Left cardiac atrium (tissue), 4 donors: ENCODE measurements around the gene UBL4B. TPM values are rescaled to one million over a fixed set of nuclear protein-coding genes. Genes with fewer than 3 reads are reported as not detected.

ENCODE experiments used
- ATAC-seq, 2 donors: fragments of 200-7000 bp; cut with Tn5 transposase; one replicate each; pipeline ENCODE4 v1.9.1; 2020; ENCODE audit warnings: mild to moderate bottlenecking in 2 of 2, moderate library complexity in 2 of 2
- DNase-seq: peaks from one replicate; pipeline ENCODE4 v3.0.0-alpha.2; 2020
- intact Hi-C, 2 donors: fragments of 100-400 bp; cut with DNase I; formaldehyde crosslinking; loops; one replicate each; pipeline versions ENCODE4 v1.14.1 to v1.15.1; 2022 to 2023
- total RNA-seq, 2 donors: library from RNA; stranded (reverse); fragmentation: NEBNext Ultra II Directional; extraction: Animal tissue kit (Norgen Biotek cat#: 25700); gene quantifications; one replicate each; pipeline ENCODE4 v1.2.1, GENCODE V29; 2021
- donor health status: DM: no; HTN: yes; CAD: no.
- donor health status: DM: no; HTN: yes; CAD: no; lungs with severe emphysema.
- donor health status: DM: yes; HTN: yes; CAD: no.
- donor health status: Dilated cardiomyopathy.

Gene UBL4B
- total RNA-seq, 2 donors from 2014 or later = not detected

GRCh38 chr1:110144366-110144765 is 32.1 kb downstream of the UBL4B start:
- ATAC-seq = no peak
- intact Hi-C loops = no loop called here

GRCh38 chr1:110148961-110149360 is 36.7 kb downstream of the UBL4B start:
- ATAC-seq (no peak), DNase-seq (no peak)
- intact Hi-C loops = no loop called here

More at GRCh38 chr1:110144366-110144765, 32.1 kb downstream of the UBL4B start:
- no peak for DNase-seq

DNA sequence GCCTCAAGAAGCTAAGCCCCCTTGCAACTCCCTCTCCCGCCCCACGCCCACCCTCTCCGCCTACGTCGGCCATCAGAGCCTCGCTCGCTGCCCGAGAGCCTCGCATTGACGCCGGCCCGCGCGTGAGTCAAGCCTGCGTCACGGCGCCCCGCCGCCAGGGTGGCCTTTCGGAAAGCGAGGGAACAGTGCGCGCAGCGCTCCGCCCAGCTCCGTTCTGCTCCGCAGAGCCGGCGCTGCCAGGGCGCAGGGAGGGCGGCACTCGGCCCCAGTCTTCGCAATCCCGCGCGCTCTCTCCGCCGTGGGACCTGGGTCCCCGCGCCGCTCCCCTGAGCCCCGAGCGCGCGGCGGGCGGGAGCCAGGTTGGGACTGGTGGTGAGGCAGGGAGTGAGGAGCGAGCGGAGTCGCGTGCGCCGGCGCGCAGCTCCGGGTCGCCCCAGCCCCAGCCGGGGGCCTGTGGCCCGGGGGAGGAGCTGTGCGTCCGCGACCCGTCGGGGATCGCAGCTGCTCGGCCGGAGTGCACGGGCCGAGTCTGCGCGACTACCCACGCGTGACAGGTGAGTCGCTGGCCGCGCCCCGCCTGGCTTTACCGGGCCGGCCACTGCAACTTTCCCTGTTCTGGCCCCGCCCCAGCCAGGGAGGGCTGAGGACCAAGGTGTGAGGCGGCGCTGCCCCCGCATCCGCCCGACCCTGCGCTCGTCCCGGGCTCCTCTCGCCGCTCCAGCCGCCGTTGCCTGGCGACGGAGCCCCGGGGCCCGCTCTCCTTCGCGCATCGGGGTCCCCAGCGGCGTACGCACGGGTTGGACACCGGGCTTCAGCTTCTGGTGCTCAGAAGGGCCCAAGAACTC is 38.3 kb downstream of the UBL4B start, which contains the start of gene SLC6A17:
SLC6A17 (plus strand) TSS at position 165 of the 845 bp plus-strand sequence. CDS start 16,436 bp downstream, outside the sequence.
- ATAC-seq = peak; percentile 44 to 66
- intact Hi-C loops = no loop called here
- DNase-seq = peak; percentile 42

GRCh38 chr1:110151175-110151669 is 39.0 kb downstream of the UBL4B start:
- intact Hi-C loops = no loop called here
- ATAC-seq (no peak), DNase-seq (no peak)

- DNase-seq (no peak), ATAC-seq (no peak)
- intact Hi-C loops = no loop called here
These were observed 40.0 kb downstream of the UBL4B start for GRCh38 chr1:110152133-110152785.

DNA sequence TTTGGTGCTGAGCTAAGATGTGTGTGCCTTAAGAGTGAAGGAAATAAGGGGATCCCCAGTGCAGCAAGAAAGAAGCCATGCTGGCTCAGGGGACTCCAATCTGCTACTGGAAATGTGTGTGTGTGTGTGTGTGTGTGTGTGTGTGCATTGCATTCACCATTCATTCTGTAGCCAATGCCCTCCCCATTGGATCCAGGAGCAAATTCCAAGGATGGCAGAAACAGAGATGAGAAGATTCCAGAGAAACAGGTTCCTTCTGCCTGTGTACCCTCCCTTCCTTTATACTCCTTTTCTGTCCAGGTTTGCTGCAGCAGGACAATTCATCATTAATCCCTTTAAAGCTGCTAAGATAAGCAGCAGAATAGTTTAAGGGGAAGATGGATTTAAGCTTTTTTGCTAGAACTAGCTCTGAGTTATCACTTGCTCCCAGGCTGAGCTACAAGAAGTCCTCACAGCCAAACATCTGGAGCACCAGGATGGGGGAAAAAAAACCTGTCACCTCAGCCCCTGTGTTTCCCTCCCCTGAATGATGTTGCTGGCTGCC is 41.2 kb downstream of the UBL4B start:
- no peak for DNase-seq
- intact Hi-C loops = no loop called here
- no peak for ATAC-seq

- ATAC-seq (peak; percentile 83 to 84), DNase-seq (peak; percentile 70)
- intact Hi-C loops = no loop called here
These were observed 43.8 kb downstream of the UBL4B start for GRCh38 chr1:110155878-110156522.

GRCh38 chr1:110158261-110158660 is 46.0 kb downstream of the UBL4B start:
- DNase-seq (no peak), ATAC-seq (no peak)
- intact Hi-C loops = no loop called here

GRCh38 chr1:110159168-110159567 is 46.9 kb downstream of the UBL4B start:
- intact Hi-C loops = no loop called here
- ATAC-seq = no peak
- no peak for DNase-seq

DNA sequence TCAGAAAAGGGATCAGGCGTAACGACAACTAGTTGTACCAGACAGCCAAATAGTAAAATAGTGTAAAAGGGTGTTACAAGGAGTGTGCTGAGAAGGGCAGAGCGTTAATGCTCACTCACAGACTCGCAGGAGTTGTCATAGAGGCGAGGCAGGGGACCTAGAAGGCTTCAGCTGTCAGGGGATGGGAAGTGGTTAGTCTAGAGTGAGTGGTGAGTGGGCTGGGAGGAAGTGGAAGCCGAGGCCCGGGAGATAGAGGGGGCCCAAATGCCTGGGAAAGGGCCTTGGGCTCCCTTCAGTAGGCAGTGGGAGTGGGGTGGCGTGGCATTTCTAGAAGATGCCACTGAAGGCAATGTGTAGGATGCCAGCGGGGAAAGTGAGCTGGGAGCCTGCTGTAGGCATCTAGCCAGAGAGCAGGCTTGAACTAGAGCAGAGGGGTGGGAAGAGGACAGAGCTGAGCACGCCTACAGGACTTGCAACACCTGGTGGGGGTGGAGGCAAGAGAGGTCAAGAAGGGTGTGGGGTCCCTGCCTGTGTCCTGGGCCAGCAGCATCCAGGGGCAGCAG is 48.4 kb downstream of the UBL4B start:
- no peak for DNase-seq
- intact Hi-C loops = no loop called here
- no peak for ATAC-seq

GRCh38 chr1:110161165-110161564 is 48.9 kb downstream of the UBL4B start:
- ATAC-seq = no peak
- no peak for DNase-seq
- intact Hi-C loops = no loop called here

- intact Hi-C loops = no loop called here
- no peak for ATAC-seq
- no peak for DNase-seq
These were observed 49.6 kb downstream of the UBL4B start for GRCh38 chr1:110161849-110162248.

Other genes starting within 250 kb of the UBL4B start
- gene CSF1, start 201.6 kb upstream of the UBL4B start, total RNA-seq = 10 to 100 TPM; 30.8 to 44.1 TPM
- 10 to 100 TPM; 42.9 to 55.7 TPM for gene AHCYL1, start 127.7 kb upstream of the UBL4B start, total RNA-seq
- 10 to 100 TPM; 18.2 to 19.0 TPM for gene STRIP1, start 77.8 kb upstream of the UBL4B start, total RNA-seq
- not detected for gene ALX3, start 41.8 kb upstream of the UBL4B start, total RNA-seq
- under 1 TPM in 1 of 2 donors, not detected in 1; 0.13 TPM for gene SLC6A17, start 38.1 kb downstream of the UBL4B start, total RNA-seq
- 1 to 10 TPM; 8.7 to 8.8 TPM for gene KCNC4, start 97.9 kb downstream of the UBL4B start, total RNA-seq
- gene RBM15, start 226.9 kb downstream of the UBL4B start, total RNA-seq = 10 to 100 TPM; 13.7 to 19.6 TPM